NCI-H128 (cell line): ENCODE measurements around the gene TFDP1.

ENCODE experiments used
- DNase-seq: peaks from one replicate; lab custom pipeline; 2025; ENCODE audit not compliant: unreplicated experiment; lab: John Stamatoyannopoulos, UW

TFDP1 gene

GRCh38 chr13:113630804-113631203 is 46.3 kb downstream of the TFDP1 start:
- DNase-seq, result no peak

- no peak for DNase-seq
Measured at GRCh38 chr13:113631341-113632095, 47.0 kb downstream of the TFDP1 start.

GRCh38 chr13:113632706-113633484 is 48.3 kb downstream of the TFDP1 start:
- no peak for DNase-seq

- DNase-seq, result no peak
Measured at GRCh38 chr13:113633485-113633873, 48.9 kb downstream of the TFDP1 start.

GRCh38 chr13:113634279-113635047 is 49.9 kb downstream of the TFDP1 start:
- DNase-seq, result no peak

GRCh38 chr13:113635048-113635420 is 50.5 kb downstream of the TFDP1 start:
- no peak for DNase-seq

- DNase-seq, result no peak
Measured at GRCh38 chr13:113635709-113636108, 51.2 kb downstream of the TFDP1 start.

GRCh38 chr13:113636266-113636963 is 51.9 kb downstream of the TFDP1 start:
- DNase-seq, result no peak

GRCh38 chr13:113637262-113638160 is 53.0 kb downstream of the TFDP1 start:
- DNase-seq, result no peak

- no peak for DNase-seq
Measured at GRCh38 chr13:113638173-113638746, 53.7 kb downstream of the TFDP1 start.

GRCh38 chr13:113638806-113639205 is 54.3 kb downstream of the TFDP1 start:
- no peak for DNase-seq

- no peak for DNase-seq
Measured at GRCh38 chr13:113639616-113640262, 55.2 kb downstream of the TFDP1 start.

- DNase-seq, result no peak
Measured at GRCh38 chr13:113641426-113641825, 56.9 kb downstream of the TFDP1 start.

- DNase-seq, result no peak
Measured at GRCh38 chr13:113642563-113642962, 58.0 kb downstream of the TFDP1 start.

- DNase-seq, result no peak
Measured at GRCh38 chr13:113643593-113643992, 59.0 kb downstream of the TFDP1 start.

GRCh38 chr13:113644800-113645199 is 60.2 kb downstream of the TFDP1 start:
- no peak for DNase-seq

- DNase-seq, result no peak
Measured at GRCh38 chr13:113645329-113645728, 60.8 kb downstream of the TFDP1 start.

GRCh38 chr13:113646376-113646775 is 61.8 kb downstream of the TFDP1 start:
- no peak for DNase-seq

- DNase-seq, result no peak
Measured at GRCh38 chr13:113646921-113647340, 62.4 kb downstream of the TFDP1 start.
